ENCODE results near the gene PTPRN2.

The PTPRN2 gene

DNA sequence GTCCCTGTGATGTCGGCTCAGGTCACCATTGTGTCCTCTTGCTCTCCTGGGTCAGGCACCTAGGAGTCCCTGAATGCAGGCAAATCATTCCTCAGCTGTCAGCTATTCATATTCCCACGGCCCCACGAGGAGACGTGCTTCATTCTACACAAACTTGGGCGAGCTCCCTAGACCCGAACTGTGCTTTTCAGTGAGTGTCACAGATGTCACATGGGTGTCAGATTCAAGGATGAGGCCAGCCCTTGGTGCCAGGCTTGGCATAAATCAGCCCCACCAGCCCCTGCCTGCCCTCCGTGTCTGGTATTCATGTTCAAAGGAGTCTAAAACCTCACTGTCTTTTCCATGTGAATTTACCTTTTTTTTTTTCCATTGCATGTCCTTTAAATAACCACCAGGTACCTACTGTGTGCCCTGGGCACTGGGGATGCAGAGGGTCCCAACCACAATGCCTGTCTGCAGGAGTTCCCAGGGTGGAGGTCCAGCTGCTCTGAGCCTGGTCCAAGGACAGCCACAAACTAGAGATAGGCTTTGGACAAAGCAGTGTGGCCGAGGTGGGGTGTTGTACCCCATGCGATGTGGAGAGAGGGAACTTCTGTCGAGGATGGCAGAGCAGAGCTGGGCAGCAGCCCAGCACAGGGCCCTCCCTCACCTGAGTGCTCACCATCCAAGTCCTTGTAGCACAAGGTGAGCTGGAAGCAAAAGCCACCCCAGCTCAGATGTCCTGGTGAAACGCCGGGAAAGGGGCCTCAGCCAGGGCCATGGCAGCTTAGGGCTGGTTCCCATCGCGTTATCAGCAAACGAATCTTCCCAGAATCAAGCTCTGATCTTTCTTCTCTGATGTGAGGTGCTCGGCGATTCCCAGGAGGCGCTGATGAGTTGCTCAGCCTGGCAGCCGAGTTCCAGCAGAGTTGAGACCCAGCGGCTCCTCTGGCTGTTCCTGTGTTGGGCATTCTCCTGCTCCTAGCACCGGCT is 611.9 kb downstream of the PTPRN2 start:
- no peak for DNase-seq (ENCODE audit: low spot score)

DNA sequence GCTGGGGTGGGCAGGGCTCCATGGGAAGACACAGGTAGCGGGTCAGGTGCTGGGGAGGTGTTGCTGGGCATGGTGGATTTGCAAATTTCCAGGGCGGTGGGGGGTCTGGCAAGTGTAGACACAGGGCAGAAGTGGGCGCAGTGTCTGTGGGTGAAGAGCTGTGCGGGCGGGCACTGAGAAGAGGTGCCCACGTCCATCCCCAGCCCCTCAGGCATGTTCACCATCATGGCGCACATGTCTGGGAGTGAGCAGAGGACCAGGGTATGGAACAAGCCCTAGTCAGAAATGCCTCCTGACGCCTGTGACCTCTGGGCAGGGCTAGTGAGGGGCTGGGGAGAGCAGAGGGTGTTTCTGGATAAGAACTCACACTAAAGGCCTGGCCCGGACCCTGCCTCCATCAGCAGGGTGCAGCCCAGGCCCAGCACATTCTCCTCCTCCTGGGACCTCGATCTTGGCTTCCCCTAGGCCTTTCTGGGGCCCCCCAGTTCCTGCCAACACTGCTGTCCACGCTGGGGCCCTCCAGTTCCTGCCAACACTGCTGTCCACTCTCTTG is 612.9 kb downstream of the PTPRN2 start:
- DNase-seq (ENCODE audit: low spot score), result no peak

DNA sequence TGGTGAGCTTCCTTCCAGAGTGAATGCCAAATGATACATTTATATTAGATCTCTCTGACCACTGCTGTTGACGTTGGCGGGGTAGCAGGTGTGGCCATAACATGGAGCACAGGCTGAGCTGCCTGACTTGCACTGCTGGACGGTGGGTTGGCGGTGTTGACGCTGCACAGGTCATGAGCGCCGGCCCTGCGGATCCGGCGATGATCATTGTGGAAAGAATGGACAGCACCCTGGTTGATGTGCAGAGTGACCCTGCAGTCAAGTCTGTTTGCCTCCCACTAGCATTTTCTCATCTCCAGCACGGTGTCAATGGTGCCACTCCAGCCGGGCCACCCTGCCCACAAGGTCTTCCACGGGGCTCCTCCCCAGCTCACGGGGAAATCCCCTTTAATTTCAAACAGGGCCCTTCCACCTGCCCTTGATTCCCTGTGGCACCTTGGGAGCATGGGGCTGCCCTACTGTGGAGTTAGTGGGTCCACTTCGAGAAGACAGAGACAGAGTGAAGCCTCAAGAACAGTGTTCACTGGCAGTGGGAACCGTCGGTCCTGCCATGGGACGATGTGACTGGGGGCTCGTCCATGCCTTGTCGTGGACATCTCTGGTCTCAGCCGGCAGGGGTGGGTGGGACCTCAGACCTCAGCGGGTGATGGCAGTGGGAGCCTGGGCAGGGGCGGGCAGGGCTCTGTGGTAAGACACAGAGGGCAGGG is 613.5 kb downstream of the PTPRN2 start:
- no peak for DNase-seq (ENCODE audit: low spot score)

DNA sequence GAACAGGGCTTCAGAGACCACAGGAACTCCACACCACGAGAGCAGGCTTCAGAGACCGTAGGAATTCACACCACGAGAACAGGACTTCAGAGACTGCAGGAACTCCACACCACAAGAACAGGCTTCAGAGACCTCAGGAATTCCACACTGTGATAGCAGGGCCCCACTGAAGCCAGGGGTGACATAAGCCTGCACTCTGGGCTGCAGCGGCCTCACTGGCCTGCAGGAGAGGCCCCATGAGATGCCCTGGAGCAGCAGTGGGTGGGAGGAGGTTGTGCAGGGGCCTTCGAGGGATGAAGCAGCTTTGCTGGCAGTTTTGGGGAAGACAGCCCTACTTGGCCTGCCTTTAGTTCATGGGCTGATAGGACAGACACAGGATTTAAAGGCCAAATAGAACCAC is 614.7 kb downstream of the PTPRN2 start:
- DNase-seq (ENCODE audit: low spot score), result no peak

DNA sequence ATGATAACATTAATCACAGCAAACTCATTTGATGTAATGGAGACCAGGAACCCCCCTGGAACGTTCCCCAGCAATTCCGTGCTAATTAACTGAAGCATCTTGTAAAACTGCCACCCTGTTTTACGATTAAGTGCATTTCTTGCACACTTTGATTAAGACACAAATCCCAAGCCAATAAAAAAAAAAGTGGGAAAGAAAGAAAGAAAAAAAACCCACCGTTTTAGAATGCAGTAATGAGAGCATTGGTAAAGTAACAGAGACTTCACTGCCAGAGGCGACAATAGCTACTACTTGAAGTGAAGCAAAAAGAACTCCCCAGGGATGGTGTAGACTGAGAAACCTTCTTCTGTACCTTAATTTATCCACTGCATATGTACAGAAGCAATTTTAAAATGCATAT is 616.1 kb downstream of the PTPRN2 start:
- no peak for DNase-seq (ENCODE audit: low spot score)

DNA sequence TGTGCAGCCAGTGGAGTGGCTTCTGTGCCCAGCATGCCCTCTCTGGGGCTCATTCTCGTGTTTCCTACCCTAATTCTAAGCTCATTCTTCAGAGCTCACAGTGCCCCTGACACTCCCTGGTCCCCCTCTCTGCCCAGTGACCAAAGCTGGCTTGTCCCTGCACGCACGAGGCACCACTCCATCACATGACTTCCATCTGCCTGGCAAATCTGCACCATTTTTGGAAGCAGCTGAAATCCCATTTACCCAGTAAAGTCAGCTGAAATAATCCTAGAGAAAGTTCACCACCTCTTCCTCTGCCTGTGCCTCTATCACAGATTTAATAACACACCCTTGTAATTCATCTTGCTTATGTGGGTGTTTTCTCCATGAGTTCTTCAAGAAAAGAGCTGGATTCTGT is 616.9 kb downstream of the PTPRN2 start:
- no peak for DNase-seq (ENCODE audit: low spot score)

GRCh38 chr7:157969995-157970394 is 617.6 kb downstream of the PTPRN2 start:
- no peak for DNase-seq (ENCODE audit: low spot score)

- DNase-seq (ENCODE audit: low spot score), result no peak
Observed at GRCh38 chr7:157966490-157966889, 621.1 kb downstream of the PTPRN2 start.

GRCh38 chr7:157964521-157964920 is 623.1 kb downstream of the PTPRN2 start:
- no peak for DNase-seq (ENCODE audit: low spot score)

- no peak for DNase-seq (ENCODE audit: low spot score)
Observed at GRCh38 chr7:157964016-157964415, 623.6 kb downstream of the PTPRN2 start.

GRCh38 chr7:157963526-157963925 is 624.1 kb downstream of the PTPRN2 start:
- DNase-seq (ENCODE audit: low spot score), result no peak

DNA sequence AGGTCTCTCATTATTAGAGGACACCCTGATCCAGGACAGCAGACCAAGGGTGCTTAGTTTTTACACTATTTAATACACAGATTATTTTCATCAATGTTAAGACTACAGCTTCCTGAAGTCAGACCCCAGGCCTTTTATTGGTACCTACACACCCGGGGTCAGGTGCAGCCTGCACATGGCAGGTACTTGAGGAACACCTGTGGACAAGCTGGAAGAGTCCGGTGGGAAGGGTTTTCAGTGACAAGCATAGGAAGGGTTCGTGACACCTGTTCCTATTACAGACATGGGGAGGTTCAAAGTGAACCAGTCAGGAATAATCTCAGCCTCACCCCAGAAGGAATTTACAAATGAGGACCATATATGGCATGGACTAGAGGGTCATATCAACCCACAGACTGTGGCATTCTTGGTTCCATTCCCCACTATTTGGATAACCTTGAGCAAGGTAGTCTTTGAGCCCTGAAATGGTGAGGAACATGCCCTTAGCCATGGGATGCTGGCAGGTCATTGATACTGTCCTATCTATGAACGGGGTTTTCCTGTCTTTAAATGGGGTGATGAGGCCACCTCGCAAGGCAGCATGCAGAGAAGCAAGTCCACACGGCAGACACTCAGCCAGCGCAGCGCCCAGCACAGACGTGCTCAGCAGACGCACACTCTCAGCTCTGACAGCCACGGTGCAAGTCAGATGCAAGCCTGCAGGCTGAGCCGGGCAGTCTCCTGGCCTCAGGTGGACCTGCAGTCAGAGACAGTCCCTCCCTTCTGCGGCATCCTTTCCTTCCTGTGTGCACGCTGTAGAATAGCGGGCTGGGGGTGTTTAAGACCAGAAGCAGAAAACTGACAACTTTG is 624.9 kb downstream of the PTPRN2 start:
- no peak for DNase-seq (ENCODE audit: low spot score)

DNA sequence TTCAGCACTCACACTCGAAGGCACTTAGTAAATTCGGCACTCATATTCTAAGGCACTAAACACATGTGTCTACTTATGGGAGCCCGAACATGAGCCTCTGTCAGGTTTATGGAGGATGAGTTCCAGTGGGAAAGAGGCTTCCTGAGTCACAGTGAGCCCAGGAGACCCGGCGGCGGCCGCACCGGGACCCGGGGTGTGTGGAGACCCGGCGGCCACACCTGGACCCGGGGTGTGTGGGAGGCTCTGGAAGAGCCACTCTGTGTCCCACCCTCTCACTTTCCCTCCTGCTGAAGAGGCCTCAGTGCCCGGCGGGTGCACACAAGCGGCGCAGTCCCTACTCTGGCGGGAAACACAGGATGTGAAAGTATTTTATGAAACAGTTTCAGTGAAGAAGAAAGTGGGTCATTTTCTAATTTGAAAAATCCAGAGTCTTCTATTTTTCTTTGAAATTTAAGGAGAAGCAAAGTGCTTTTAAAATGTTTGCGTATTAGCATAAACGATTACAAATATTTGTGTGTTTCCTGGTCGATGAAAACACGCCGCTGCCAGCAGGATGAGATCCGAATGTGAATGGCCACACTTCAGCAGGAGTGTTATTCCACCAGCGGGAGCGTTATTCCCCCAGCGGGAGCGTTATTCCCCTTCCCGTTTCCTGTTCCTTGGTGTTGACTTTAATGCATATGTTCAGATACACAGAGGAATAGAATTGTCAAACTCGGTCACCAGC is 625.7 kb downstream of the PTPRN2 start:
- DNase-seq (ENCODE audit: low spot score), result no peak

GRCh38 chr7:157955348-157955999 is 632.1 kb downstream of the PTPRN2 start:
- DNase-seq (ENCODE audit: low spot score), result no peak

- no peak for DNase-seq (ENCODE audit: low spot score)
Observed at GRCh38 chr7:157954901-157955300, 632.7 kb downstream of the PTPRN2 start.

- no peak for DNase-seq (ENCODE audit: low spot score)
Observed at GRCh38 chr7:157952841-157953645, 634.6 kb downstream of the PTPRN2 start.

GRCh38 chr7:157952050-157952667 is 635.5 kb downstream of the PTPRN2 start:
- no peak for DNase-seq (ENCODE audit: low spot score)

GRCh38 chr7:157951300-157952049 is 636.1 kb downstream of the PTPRN2 start:
- DNase-seq (ENCODE audit: low spot score), result no peak

GRCh38 chr7:157949711-157950110 is 637.9 kb downstream of the PTPRN2 start:
- DNase-seq (ENCODE audit: low spot score), result no peak
